Neural progenitor cell (in vitro differentiated cells): Measurements from ENCODE around the gene C19orf73. TPM values are rescaled to one million over a fixed set of nuclear protein-coding genes. Genes with fewer than 3 reads are reported as not detected.
"Not testable (repeated sequence)": the region's sequence is repeated elsewhere in the genome, so short reads cannot be mapped to it uniquely, and the experiment has no call there.

Experiments
- DNase-seq: peaks from one replicate; pipeline ENCODE4 v3.0.0-alpha.2; 2016; ENCODE audit warnings: low spot score
- H2AFZ ChIP-seq: fragments of 200-600 bp; sonication (generic); replicated peaks from 2 replicates; pipeline ENCODE4 v1.6.1; 2016; ENCODE audit warnings: antibody characterized with exemption
- H3F3A ChIP-seq: fragments of 200-600 bp; sonication (generic); 2 replicates; pipeline ENCODE4 v1.6.1; 2016; ENCODE audit warnings: antibody characterized with exemption, low read depth
- H3K27ac ChIP-seq: fragments of 200-600 bp; sonication (generic); 2 replicates; pipeline ENCODE4 v1.5.1; 2016; ENCODE audit warnings: mild to moderate bottlenecking
- H3K27me3 ChIP-seq: fragments of 200-600 bp; sonication (generic); 2 replicates; pipeline ENCODE4 v1.6.1; 2016; ENCODE audit warnings: mild to moderate bottlenecking, moderate library complexity
- H3K36me3 ChIP-seq: fragments of 200-600 bp; sonication (generic); 2 replicates; pipeline ENCODE4 v1.5.1; 2016
- H3K4me1 ChIP-seq: fragments of 200-600 bp; sonication (generic); 2 replicates; pipeline ENCODE4 v1.6.1; 2016; ENCODE audit warnings: mixed run types
- H3K4me2 ChIP-seq: fragments of 200-600 bp; sonication (generic); 2 replicates; pipeline ENCODE4 v1.6.1; 2016
- H3K4me3 ChIP-seq: fragments of 200-600 bp; sonication (generic); 2 replicates; pipeline ENCODE4 v1.5.1; 2016
- H3K79me2 ChIP-seq: fragments of 200-600 bp; sonication (generic); 2 replicates; pipeline ENCODE4 v1.6.1; 2016; ENCODE audit warnings: low read depth
- H3K9ac ChIP-seq: fragments of 200-600 bp; sonication (generic); 2 replicates; pipeline ENCODE4 v1.6.1; 2016
- H3K9me3 ChIP-seq: fragments of 200-600 bp; sonication (generic); 2 replicates; pipeline ENCODE4 v1.5.1; 2016; ENCODE audit warnings: low read depth
- H4K20me1 ChIP-seq: fragments of 200-600 bp; sonication (generic); 2 replicates; pipeline ENCODE4 v1.6.1; 2016; ENCODE audit warnings: low read depth
- H3K27ac Mint-ChIP-seq: 3 replicates; pipeline ENCODE4 v1.8.0; 2021; ENCODE audit warnings: mixed read lengths
- H3K27me3 Mint-ChIP-seq: 2 replicates; pipeline ENCODE4 v1.8.0; 2022; ENCODE audit warnings: low read depth, mild to moderate bottlenecking, inconsistent platforms, moderate library complexity, mixed read lengths; ENCODE audit not compliant: insufficient read depth
- H3K36me3 Mint-ChIP-seq: 3 replicates; pipeline ENCODE4 v1.8.0; 2021; ENCODE audit warnings: mixed read lengths
- H3K4me1 Mint-ChIP-seq: 3 replicates; pipeline ENCODE4 v1.8.0; 2021; ENCODE audit warnings: mixed read lengths
- H3K4me3 Mint-ChIP-seq: 3 replicates; pipeline ENCODE4 v1.8.0; 2021; ENCODE audit warnings: mild to moderate bottlenecking, moderate library complexity, mixed read lengths
- H3K9me3 Mint-ChIP-seq: 3 replicates; pipeline ENCODE4 v1.8.0; 2020; ENCODE audit warnings: mixed read lengths
- EZH2 ChIP-seq: fragments of 200-600 bp; sonication (generic); IDR thresholded peaks from 2 replicates; pipeline ENCODE4 v1.6.1; 2017; ENCODE audit warnings: antibody characterized with exemption, mild to moderate bottlenecking, moderate library complexity
- EZH2phosphoT487 ChIP-seq: fragments of 200-600 bp; sonication (generic); IDR thresholded peaks from 2 replicates; pipeline ENCODE4 v1.6.1; 2017; ENCODE audit warnings: antibody characterized with exemption
- total RNA-seq: library from RNA; depleted of rRNA; stranded (reverse); fragments of >200 nt; gene quantifications from 2 replicates; pipeline ENCODE4 v1.2.3, GENCODE V29; 2015; ENCODE audit warnings: low replicate concordance
- TF ChIP-seq, protein P1 (sequence below): fragments of 200-600 bp; sonication (generic); IDR thresholded peaks from 2 replicates; pipeline ENCODE4 v1.5.1; 2017; ENCODE audit warnings: antibody characterized with exemption, mild to moderate bottlenecking

C19orf73 gene
- total RNA-seq, 1 donor from 2014 or later = not detected

DNA sequence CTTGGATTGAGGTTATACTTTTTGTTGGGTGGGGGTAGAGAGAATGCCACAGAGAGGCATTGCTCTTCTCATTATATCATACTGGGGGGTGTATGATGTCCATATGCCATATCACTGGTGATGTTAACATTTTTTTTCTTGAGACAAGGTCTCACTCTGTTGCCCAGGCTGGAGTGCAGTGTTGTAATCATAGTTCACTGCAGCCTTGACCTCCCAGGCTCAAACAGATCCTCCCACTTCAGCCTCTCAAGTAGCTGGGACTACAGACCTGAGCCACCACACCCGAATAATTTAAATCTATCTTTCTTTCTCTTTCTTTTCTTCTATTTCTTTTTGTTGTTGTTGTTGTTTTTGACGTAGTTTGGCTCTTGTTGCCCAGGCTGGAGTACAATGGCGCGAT, 38.6 kb downstream of the C19orf73 start:
- H3K27me3 ChIP-seq = peaks cover 20% of the 10 kb centered on the region
- H3K4me3 ChIP-seq = no peak overlapping the region
- H3K4me1 ChIP-seq = no peaks in the 10 kb centered on the region
- Mint-ChIP-seq H3K27ac (no peak overlapping the region), H3K36me3 (no peaks in the 10 kb centered on the region), H3K4me3 (peak overlapping the region; percentile 5), H3K27me3 (peaks cover 11% of the 10 kb centered on the region), H3K9me3 (no peaks in the 10 kb centered on the region), H3K4me1 (peaks cover 4% of the 10 kb centered on the region)
- H3K9me3 ChIP-seq = no peaks in the 10 kb centered on the region
- H4K20me1 ChIP-seq = peaks cover under 1% of the 10 kb centered on the region
- H2AFZ ChIP-seq = no peak overlapping the region
- no peak overlapping the region for H3K9ac ChIP-seq
- TF ChIP-seq, protein P1, sequence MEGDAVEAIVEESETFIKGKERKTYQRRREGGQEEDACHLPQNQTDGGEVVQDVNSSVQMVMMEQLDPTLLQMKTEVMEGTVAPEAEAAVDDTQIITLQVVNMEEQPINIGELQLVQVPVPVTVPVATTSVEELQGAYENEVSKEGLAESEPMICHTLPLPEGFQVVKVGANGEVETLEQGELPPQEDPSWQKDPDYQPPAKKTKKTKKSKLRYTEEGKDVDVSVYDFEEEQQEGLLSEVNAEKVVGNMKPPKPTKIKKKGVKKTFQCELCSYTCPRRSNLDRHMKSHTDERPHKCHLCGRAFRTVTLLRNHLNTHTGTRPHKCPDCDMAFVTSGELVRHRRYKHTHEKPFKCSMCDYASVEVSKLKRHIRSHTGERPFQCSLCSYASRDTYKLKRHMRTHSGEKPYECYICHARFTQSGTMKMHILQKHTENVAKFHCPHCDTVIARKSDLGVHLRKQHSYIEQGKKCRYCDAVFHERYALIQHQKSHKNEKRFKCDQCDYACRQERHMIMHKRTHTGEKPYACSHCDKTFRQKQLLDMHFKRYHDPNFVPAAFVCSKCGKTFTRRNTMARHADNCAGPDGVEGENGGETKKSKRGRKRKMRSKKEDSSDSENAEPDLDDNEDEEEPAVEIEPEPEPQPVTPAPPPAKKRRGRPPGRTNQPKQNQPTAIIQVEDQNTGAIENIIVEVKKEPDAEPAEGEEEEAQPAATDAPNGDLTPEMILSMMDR = no peak
- TF ChIP-seq EZH2phosphoT487 (no peak), EZH2 (no peak)
- peaks cover 5% of the 10 kb centered on the region for H3F3A ChIP-seq
- H3K36me3 ChIP-seq = no peaks in the 10 kb centered on the region
- peaks cover 1% of the 10 kb centered on the region for H3K79me2 ChIP-seq
- no peak overlapping the region for H3K27ac ChIP-seq
- DNase-seq = no peak
- no peak overlapping the region for H3K4me2 ChIP-seq

DNA sequence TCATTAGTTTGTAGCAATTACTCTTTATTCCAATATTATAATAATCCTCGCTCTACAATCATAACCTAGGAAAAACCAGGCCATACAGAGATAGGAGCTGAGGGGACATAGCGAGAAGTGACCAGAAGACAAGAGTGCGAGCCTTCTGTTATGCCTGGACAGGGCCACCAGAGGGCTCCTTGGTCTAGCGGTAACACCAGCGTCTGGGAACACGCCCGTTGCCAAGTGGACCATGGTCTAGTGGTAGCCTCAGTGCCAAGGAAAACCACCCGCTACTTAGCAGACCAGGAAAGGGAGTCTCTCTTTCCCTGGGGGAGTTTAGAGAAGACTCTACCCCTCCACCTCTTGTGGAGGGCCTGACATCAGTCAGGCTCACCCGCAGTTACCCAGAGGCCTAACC, 44.1 kb downstream of the C19orf73 start:
- not testable (repeated sequence) for H3K27ac ChIP-seq, H3K36me3 Mint-ChIP-seq, H3K4me3 Mint-ChIP-seq, H3K4me2 ChIP-seq, H2AFZ ChIP-seq, H3K36me3 ChIP-seq, H3K9ac ChIP-seq, H3K4me1 ChIP-seq, H3K27ac Mint-ChIP-seq, H3K9me3 Mint-ChIP-seq, H3K79me2 ChIP-seq, H3K9me3 ChIP-seq, H3K4me3 ChIP-seq, H3K4me1 Mint-ChIP-seq
- Histone ChIP-seq H4K20me1 (peaks cover 14% of the 10 kb centered on the region), H3K27me3 (peaks cover 55% of the 10 kb centered on the region), H3F3A (peaks cover 16% of the 10 kb centered on the region)
- TF ChIP-seq, protein P1 = peak; percentile 64
- H3K27me3 Mint-ChIP-seq = peaks cover 54% of the 10 kb centered on the region
- DNase-seq = peak; percentile 65

- H3K4me3 Mint-ChIP-seq = peak overlapping the region; percentile 14
- no peak overlapping the region for H3K27ac Mint-ChIP-seq
Observed at GRCh38 chr19:49073514-49074378, 45.2 kb downstream of the C19orf73 start.

More at GRCh38 chr19:49073514-49074378, 45.2 kb downstream of the C19orf73 start:
- Histone ChIP-seq H4K20me1 (peaks cover 14% of the 10 kb centered on the region), H3K27ac (no peak overlapping the region), H2AFZ (no peak overlapping the region), H3K79me2 (no peaks in the 10 kb centered on the region), H3K4me3 (no peak overlapping the region), H3K36me3 (no peaks in the 10 kb centered on the region), H3K4me2 (no peak overlapping the region), H3K27me3 (peaks cover 64% of the 10 kb centered on the region), H3K4me1 (no peaks in the 10 kb centered on the region), H3K9ac (no peak overlapping the region), H3K9me3 (no peaks in the 10 kb centered on the region), H3F3A (peaks cover 16% of the 10 kb centered on the region)
- H3K36me3 Mint-ChIP-seq = peaks cover 9% of the 10 kb centered on the region
- H3K9me3 Mint-ChIP-seq = peaks cover 17% of the 10 kb centered on the region
- H3K27me3 Mint-ChIP-seq = peaks cover 63% of the 10 kb centered on the region
- TF ChIP-seq, protein P1 = peak; percentile 42
- peak; percentile 21 for TF ChIP-seq EZH2phosphoT487
- TF ChIP-seq EZH2 = no peak
- peak; percentile 60 for DNase-seq
- H3K4me1 Mint-ChIP-seq = peaks cover 2% of the 10 kb centered on the region
